NCI-H748 treated with DMSO at 0.1 percent for 48 hours (cell line): ENCODE results near the gene CFAP92.
A peak's percentile ranks its signal among the peaks of the same experiment; 100 is the strongest.

Experiments used
- DNase-seq: peaks from one replicate; lab custom pipeline; 2025; lab: John Stamatoyannopoulos, UW

The CFAP92 gene, protein sequence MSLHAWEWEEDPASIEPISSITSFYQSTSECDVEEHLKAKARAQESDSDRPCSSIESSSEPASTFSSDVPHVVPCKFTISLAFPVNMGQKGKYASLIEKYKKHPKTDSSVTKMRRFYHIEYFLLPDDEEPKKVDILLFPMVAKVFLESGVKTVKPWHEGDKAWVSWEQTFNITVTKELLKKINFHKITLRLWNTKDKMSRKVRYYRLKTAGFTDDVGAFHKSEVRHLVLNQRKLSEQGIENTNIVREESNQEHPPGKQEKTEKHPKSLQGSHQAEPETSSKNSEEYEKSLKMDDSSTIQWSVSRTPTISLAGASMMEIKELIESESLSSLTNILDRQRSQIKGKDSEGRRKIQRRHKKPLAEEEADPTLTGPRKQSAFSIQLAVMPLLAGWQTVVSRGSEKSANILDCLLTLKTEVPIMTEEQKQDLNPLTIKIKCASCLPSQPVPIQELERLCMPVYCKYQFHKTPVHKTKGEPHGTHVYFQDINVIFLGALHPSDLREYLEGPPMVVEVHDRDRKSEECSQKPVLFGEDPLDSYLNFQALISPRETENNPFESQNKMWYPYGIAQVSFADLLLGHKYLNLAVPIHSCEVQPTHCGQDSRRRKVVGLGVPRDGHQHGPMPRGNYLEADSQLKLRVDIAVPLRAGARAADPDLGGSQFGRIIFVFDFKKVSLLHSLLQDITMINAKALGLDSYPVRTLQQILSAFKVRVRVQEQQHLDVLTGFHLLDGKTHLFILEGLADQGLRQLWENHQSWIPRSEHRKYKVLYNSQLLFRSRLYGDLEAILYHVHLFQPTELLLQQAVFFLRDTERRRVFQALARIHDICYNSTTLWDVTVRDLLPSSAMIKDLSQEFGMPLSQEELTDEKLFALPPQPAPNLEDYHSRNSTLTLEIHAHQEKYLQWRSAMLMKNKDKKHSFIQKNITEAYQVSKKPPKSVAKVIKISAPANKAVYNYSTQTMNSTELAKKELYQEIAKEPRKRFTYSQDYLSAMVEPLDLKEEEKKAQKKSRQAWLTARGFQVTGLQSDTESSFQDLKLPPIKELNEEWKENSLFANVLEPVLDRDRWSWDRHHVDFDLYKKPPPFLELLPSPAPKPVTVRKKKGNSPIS

GRCh38 chr3:128993461-128994172, at the start of gene CFAP92:
Gene CFAP92, minus strand, starts transcription at chr3:128994076. Its CDS starts 772 bp downstream, at chr3:128993304.
- DNase-seq: peak; percentile 77

DNA sequence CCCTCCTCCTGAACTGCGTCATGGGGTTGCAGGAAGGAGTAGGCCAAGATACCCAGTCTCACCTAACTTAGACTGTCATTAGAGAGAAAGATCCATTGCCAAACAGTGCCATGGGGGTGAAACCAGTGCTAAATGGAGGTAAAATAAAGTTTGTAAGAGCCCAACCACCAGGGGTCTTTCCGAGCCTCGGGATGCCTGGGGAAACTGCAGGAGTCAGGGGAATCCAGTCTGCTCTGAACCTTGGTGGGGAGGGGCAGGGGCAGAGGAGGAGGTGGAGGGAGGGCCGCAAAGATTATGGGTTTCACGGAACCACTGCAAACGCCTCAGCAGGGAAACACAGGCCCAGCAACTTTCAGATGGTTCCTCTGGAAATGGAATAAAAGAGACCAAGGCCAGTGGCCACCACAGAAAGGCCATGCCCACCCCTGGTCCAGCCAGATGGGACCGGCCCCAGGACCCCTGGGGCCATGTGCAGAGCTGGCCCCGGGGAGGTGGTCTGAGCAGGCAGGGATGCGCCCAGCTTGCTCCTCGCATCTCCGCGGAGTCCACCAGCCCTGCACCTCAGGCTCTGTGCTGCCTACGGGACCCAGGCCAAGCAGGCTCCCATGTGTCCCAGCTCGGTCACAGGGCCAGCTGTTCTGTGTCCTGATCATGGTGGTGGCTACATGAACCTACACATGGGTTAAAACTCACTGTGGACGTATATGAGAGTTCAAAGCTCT, 46.9 kb upstream of the CFAP92 start:
- DNase-seq: no peak

DNA sequence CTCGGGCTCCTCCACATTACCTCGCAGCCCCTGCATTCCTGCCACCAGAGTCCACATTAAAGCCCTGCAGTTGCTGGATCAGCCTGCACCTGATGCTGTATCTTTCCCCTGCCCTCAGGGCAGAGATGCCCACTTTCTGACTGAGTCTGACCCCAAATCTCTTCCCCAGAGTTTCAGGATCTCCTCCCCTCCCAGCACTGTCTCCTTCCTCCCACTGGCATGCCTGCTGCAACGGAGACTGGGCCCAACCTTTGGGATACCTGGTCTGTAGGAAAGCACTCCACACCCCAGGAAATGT, 46.1 kb upstream of the CFAP92 start:
- DNase-seq: no peak

DNA sequence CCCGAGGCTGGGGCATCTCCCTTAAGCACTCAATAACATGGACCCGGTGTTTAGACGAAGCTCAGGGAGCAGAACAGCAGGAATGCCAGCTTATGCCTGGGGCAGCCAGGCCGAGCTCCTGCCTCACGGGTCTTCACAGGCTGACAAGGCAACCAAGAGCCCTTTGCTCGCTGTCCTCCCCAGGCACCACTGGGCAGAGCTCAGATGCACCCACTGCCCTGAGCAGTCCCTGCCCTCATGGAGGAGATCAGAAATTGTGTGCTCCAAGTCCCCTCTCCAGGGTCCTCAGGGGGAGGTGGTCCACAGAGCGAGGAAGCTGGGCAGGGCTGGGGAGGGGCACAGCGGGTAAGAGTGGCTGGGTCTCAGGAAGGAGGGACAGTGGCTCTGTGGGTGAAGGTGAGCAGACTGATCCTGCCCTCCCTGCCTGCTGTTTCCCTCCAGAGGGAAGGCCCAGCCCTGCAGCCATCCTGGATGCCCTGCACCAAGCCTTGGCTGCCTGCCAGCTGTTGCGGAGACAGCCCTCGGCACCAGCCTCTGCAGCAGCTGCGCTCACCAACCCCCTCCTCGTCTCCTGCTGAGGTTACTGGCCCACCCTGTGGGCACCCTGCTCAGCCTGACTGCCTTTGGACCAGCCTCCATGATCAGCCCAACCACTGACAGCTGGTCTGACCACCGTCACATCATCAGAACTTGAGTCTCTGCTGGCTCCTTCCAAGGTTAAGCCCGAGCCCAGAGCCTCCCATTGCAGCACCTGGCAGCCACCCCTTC, 45.6 kb upstream of the CFAP92 start:
- DNase-seq: no peak

GRCh38 chr3:129038121-129038855, 44.4 kb upstream of the CFAP92 start:
- no peak for DNase-seq

- no peak for DNase-seq
Measured at GRCh38 chr3:129037093-129037419, 43.2 kb upstream of the CFAP92 start.

DNA sequence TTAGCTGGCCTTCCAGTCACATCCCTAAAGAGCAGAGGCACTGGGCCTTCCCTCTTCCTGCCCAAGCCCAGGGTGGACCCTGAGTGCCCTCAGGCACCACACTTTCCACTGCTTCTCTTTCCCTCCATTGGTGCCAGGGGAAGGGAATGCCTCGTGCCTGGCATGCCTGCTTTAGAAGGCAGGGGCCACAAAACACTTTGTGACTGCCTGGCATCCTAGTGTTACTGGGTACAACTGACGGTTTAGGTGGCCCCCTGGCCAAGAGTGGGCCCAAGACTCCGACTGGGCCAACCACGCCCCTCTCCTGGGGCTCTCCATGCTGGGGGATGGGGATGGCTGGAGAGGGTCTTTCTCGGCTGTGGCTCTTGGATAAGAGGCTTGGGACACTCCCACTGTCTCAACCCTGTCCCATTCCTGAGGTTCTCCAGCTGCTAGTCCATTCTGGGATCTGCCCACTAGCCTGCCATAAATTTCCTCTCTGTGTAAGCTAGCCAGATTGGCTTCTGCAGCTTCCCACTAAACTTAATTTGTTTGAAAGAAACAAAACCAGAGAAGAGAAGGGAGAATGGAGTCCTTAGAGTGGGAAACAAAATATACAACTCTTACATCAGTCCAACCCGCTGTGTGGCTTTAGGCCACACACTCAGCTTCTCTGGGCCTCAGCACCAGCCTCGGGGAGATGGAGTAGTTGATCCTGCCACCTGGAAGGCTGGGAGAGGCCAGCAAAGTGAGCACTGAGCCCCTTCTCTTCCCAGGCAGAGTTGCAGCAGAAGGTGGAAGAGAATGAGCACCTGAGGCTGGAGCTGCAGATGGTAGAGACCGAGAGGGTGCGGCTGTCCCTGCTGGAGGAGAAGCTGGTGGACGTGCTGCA, 42.6 kb upstream of the CFAP92 start:
- no peak for DNase-seq

DNA sequence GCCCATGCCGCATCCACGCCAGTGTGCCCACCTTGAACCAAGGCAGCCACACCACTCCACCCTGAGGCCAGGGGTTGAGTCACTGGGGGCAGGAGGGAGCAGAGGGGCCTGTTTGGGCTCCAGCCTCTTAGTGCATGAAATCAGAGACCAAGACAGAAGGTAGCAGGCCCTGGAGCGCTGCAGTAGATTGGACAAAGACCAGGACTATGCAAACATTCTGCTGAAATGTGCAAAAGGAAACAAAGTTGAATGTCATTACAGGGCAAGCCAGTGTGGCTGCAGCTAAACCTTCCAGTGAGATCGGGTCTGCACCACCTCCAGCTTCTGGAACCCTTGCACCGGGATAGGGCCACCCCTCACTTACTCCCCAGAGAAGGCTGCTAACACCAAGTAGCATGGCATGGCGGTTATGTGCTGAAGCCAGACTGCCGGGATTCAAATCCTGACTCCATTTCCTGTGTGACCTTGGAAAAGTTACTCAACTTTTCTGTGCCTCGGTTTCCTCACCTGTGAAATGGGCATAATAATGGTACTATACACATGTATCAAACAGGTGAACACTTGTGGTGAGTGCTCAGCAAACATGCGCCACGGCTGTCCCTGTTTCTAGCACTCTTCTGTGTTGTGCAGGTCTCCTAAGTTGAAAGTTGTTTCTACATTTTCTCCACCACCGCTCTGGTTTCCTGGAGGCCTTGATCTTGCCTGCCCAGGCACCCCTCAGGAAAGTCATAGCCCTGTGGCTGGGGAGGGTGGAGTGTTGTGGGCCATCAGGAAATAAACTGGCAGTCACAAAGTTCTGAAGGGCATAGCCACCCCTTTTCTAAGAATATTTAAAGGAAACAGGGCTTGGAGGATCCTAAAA, 41.7 kb upstream of the CFAP92 start:
- no peak for DNase-seq

DNA sequence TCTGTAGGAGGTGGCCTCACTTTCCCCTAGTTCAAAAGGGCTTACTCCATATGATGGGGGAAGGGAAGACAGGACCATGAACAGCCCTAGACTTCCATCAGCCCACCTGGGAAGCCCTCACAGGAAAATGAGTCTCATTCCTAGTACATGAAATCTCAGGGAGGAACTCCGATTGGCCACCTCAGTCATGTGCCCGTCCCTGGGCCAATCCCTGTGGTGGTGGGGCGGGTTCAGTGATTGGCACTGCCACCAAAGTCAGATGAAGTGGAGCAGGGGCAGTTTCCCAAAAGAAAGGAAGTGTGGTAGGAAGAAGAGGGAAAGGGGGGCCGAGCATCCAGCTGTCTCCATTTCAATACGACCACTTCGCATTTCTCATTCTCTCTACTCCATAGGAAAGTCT, 40.8 kb upstream of the CFAP92 start:
- no peak for DNase-seq

DNA sequence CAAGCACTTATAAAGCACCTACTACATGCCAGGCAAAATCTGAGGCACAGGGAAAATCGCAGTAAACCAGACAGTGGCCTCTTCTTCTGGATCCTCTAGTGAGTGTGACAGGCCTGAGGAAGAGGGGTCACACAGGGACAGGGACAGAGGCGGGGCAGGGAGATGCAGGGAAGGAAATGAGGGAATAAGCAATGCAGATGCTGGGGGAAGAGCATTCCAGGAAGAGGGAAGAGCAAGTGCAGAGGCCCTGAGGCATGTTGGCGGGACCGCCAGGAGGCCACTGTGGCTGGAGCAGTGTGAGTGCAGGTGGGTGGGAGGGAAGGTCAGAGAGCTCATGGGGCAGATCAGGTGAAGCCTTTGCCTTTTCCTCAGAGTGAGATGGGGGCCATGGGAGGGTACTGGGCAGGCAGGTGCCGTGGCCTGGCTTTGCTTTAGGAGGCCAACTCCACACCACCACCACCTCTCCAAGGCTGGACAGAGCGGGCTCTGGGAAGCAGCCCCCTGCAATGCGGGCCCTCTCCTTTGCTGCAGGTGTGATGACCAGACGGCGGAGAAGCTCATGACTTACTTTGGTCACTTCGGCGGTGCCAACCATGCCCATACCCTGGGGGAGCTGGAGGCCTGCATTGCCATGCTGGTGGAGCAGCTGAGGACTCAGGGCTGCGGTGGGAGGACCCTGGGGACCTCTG, 39.9 kb upstream of the CFAP92 start:
- no peak for DNase-seq

DNA sequence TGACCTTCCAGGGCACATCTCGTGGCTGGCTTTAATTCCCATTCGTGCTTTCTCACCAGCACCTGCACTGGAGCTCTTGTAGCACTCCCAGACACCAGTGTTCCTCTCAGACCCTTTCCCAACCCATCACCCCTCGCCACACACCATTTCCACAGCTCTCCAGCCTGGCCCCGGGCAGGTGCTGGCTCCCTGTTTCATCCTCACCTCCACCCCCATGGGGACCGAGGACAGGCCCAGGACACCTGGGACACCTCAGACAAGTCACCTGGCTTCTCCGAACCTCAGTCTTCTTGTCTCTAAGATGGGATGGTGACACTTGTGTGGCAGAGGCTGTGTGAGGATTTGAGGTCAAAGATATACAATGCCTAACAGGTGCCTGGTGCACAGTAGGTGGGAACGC, 39.3 kb upstream of the CFAP92 start:
- DNase-seq: no peak

DNA sequence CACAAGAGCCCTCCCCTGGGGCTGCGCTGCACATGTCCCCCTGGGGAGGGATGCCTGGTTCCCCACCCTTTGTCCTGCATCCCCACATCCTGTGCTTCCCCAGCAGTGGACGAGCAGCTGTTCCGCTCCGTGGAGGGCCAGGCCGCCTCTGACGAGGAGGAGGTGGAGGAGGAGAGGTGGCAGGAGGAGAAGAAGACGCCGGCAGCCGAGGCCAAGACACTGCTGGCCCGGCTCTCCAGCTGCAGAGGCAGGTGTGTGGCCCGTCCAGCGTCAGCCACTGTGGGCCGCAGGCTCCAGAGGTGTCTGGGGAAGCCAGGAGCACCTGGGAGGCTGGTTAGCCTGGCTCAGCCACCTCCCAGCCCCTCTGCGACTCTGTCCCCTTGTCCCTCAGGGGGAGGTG, 38.8 kb upstream of the CFAP92 start:
- DNase-seq: no peak

DNA sequence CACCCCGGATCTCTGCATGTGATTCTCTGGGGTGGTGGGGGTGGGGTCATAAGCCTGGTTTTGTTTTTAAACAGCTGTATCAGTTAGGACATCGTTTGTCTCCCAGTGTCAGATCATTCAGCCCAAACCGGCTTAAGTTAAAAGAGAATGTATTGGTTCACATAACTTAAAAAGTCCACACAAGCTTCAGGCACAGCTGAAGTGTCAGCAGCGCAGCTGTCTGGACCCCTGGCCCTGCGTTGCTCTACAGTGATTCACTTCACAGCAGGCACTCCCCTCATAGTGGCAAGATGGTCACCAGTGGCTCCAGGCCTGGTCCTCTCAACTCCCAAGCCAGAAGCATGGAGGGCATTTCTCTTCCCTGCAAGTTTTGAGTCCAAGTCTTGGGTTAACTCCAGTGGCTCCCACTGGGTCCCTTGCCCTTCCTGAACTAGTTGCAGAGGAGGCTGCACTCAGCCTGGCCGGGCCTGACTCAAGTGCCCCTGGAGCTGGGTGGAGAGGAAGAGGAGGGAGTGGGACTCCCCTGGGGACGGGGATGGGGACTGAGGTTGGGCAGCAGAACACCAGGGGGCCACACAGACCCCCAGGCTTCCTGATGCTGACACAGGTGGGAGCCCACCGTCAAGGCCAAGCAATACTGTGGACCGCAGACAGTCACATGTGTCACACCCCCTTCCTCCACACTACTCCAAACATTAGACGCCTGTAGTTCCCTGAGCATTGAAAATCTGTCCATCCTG, 37.8 kb upstream of the CFAP92 start:
- DNase-seq: no peak

- DNase-seq: no peak
Measured at GRCh38 chr3:129030611-129031010, 36.7 kb upstream of the CFAP92 start.

DNA sequence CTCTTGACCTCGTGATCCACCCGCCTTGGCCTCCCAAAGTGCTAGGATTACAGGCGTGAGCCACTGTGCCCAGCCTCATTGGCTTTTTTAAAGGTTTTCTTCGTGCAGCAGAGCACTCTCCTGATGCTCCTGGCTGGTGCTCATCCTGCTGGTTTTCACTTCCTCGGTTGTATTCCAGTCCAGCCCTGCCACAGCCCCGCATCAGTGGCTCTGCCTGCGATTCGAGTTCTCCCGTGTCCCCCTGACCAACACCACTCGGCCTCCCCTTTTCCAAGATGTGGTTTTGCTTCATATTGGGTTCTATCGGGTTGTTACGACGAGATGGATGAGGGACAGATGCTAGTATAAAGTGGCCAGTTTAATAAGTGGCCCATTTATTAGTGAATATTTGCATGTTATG, 35.0 kb upstream of the CFAP92 start:
- DNase-seq: no peak

DNA sequence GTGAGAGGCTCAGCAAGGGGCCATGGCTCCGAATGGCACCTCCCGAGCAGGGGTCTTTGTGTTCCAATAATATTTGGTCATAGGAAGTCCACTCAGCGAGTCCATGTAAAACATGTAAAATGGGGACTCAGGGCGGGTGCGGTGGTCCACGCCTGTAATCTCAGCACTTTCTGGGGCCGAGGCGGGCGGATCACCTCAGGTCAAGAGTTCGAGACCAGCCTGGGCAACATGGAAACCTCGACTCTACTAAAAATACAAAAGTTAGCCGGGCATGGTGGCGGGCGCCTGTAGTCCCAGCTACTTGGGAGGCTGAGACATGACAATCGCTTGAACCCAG, 33.6 kb upstream of the CFAP92 start:
- DNase-seq: no peak
